ENCODE measurements around the gene ITCH. TPM values are rescaled to one million over a fixed set of nuclear protein-coding genes. Genes with fewer than 3 reads are reported as not detected.

The ITCH gene
- total and polyA plus RNA-seq, 2 of the 8 experiments (the other 6 are each of a cell fraction or from before 2014, with no cell fraction given), result 3.9 to 45.2 TPM

DNA sequence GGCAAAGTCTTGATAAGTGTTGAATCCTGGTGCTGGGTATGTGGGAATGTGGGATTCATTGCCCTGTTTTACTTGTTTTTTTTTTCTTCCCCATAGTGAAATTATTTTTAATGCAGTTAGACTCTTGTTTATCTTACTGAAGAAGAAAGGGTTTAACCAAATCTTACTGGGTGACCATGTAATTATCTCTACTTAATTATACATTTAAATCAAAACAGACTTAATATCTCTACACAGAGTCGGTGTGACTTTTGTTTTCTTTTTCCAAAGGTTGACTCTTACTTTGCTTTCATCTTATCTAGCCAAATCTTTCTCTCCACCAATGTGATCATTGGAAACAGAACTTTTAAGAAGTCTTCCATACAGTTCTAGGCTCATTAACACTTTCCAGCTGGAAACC, 85.4 kb downstream of the ITCH start:
- no peak overlapping the region for H4K8ac ChIP-seq (ENCODE audit: extremely low read depth, insufficient read depth, low read length)
- CTCF ChIA-PET (ENCODE audit: partially characterized antibody), result interaction anchor here (0.8 to 5.2 kb wide), 3 partner anchors 128 to 379 kb away, joined by 3 to 22 read pairs (median 3); no protein-coding TSS in a partner anchor
- TF ChIP-seq SIN3A (conservative IDR thresholded peaks at IDR 0.05 in 1 of 2, IDR thresholded peaks at IDR 0.05 in 1 of 2; ENCODE audit: low read depth in 1 of 2, low read length in 2 of 2) (no peak), TCF12 (IDR thresholded peaks at IDR 0.05; ENCODE audit: low read depth, low read length) (no peak), ASH2L (IDR thresholded peaks at IDR 0.05; ENCODE audit: low read length) (no peak), SRF (IDR thresholded peaks at IDR 0.05; ENCODE audit: low read depth, low read length) (no peak), CHD1 (IDR thresholded peaks at IDR 0.05; ENCODE audit: low read depth, low read length) (no peak), SIX5 (IDR thresholded peaks at IDR 0.05; ENCODE audit: low read depth, low read length) (no peak), KDM4A (IDR thresholded peaks at IDR 0.05; ENCODE audit: low read depth, low read length, severe bottlenecking) (no peak)
- TF ChIP-seq, protein P1, sequence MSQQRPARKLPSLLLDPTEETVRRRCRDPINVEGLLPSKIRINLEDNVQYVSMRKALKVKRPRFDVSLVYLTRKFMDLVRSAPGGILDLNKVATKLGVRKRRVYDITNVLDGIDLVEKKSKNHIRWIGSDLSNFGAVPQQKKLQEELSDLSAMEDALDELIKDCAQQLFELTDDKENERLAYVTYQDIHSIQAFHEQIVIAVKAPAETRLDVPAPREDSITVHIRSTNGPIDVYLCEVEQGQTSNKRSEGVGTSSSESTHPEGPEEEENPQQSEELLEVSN (IDR thresholded peaks at IDR 0.05), result no peak
- H3K4ac ChIP-seq (replicated peaks; ENCODE audit: insufficient read length, low read depth, low read length), result no peak overlapping the region
- no peak overlapping the region for H3K27ac ChIP-seq (ENCODE audit: low read depth, low read length)
- H2BK120ac ChIP-seq (replicated peaks; ENCODE audit: low read depth, low read length), result no peak overlapping the region
- no peak overlapping the region for H2BK12ac ChIP-seq (ENCODE audit: low read depth, low read length)
- FAIRE-seq (no peak), DNase-seq (ENCODE audit: low read depth in 1 of 2, low spot score in 2 of 2) (no peak)
- no peaks in the 10 kb centered on the region for H3K79me1 ChIP-seq (ENCODE audit: low read depth, low read length)
- H3K27me3 ChIP-seq (replicated peaks in 1 of 4; ENCODE audit: control insufficient read depth in 3 of 4, extremely low read depth in 1 of 4, insufficient read depth in 3 of 4, low read length in 3 of 4), result no peaks in the 10 kb centered on the region
- no peak overlapping the region for H3K9ac ChIP-seq (replicated peaks in 1 of 4; ENCODE audit: extremely low read depth in 1 of 4, low read depth in 3 of 4, low read length in 3 of 4)
- H4K5ac ChIP-seq (ENCODE audit: insufficient read length, low read depth, low read length), result no peak overlapping the region
- no peak overlapping the region for H2BK15ac ChIP-seq (ENCODE audit: low read length)
- no peak overlapping the region for H2BK5ac ChIP-seq (ENCODE audit: low read depth, low read length)
- POLR2A ChIA-PET (ENCODE audit: partially characterized antibody), result no interaction called here
- H4K20me1 ChIP-seq (replicated peaks in 1 of 2; ENCODE audit: control insufficient read depth in 1 of 2, insufficient read depth in 2 of 2, low read length in 2 of 2), result peaks cover 0 to 2% of the 10 kb centered on the region in 2 experiments
- H3K23me2 ChIP-seq (ENCODE audit: low read depth, low read length), result no peaks in the 10 kb centered on the region
- no peak overlapping the region for H3K4me2 ChIP-seq (ENCODE audit: insufficient read depth in 1 of 2, low read depth in 2 of 2, low read length in 2 of 2)
- no peak overlapping the region for H3K18ac ChIP-seq (ENCODE audit: extremely low read depth, low read length)
- H3K79me2 ChIP-seq (ENCODE audit: control insufficient read depth in 1 of 2, insufficient read depth in 2 of 2, low read length in 2 of 2), result no peaks in the 10 kb centered on the region
- H3K56ac ChIP-seq (replicated peaks; ENCODE audit: insufficient read length, low read depth, low read length), result no peak overlapping the region
- no peak overlapping the region for H4K91ac ChIP-seq (replicated peaks; ENCODE audit: insufficient read length, low read length)
- no peak overlapping the region for H2BK20ac ChIP-seq (ENCODE audit: low read length)
- no peak overlapping the region for H3K14ac ChIP-seq (ENCODE audit: insufficient read length)
- WGBS, 2 experiments (ENCODE audit: extremely low coverage in 1 of 2, insufficient coverage in 1 of 2, insufficient read length in 1 of 2, insufficient replicate concordance in 2 of 2, low coverage in 1 of 2, low lambda C conversion rate in 2 of 2, missing lambda C conversion rate in 1 of 2), result 92% methylated on average over 1 of the region's 1 CpG; no CpG with 5 or more reads in 1 of the 2 experiments
- peaks cover 6 to 63% (median 35%) of the 10 kb centered on the region in 4 experiments; a peak in 7 of 8 replicates for H3K36me3 ChIP-seq (ENCODE audit: control insufficient read depth in 2 of 4, insufficient read depth in 4 of 4, low read length in 3 of 4)
- H2AK5ac ChIP-seq (ENCODE audit: low read depth, low read length), result no peak overlapping the region
- H3K9me3 ChIP-seq (ENCODE audit: insufficient read depth in 2 of 2, low read depth in 1 of 2, low read length in 1 of 2), result no peaks in the 10 kb centered on the region
- H3K4me3 ChIP-seq (ENCODE audit: extremely low read depth in 1 of 4, insufficient read depth in 2 of 4, low read depth in 3 of 4, low read length in 4 of 4), result no peak overlapping the region
- H3K23ac ChIP-seq (ENCODE audit: insufficient read length), result no peak overlapping the region
- H3K4me1 ChIP-seq (replicated peaks in 1 of 4; ENCODE audit: control insufficient read depth in 3 of 4, insufficient read depth in 4 of 4, low read length in 3 of 4), result no peaks in the 10 kb centered on the region
- no peak overlapping the region for H2AFZ ChIP-seq (ENCODE audit: low read length)
